ENCODE measurements around the gene XRCC3.

Gene XRCC3

GRCh38 chr14:103726474-103726873 is 11.2 kb upstream of the XRCC3 start:
- H3K36me3 ChIP-seq: peaks cover 43% of the 10 kb centered on the region
- no peaks in the 10 kb centered on the region for H3K9me3 ChIP-seq
- no peaks in the 10 kb centered on the region for H3K27me3 ChIP-seq
- H3K4me3 ChIP-seq (ENCODE audit: low read depth in 1 of 2, low read length in 1 of 2): no peak overlapping the region
- no peak for TF ChIP-seq CTCF (IDR thresholded peaks at IDR 0.05)
- H3K4me1 ChIP-seq (ENCODE audit: control insufficient read depth in 1 of 2, insufficient read depth in 1 of 2, low read depth in 1 of 2, low read length in 1 of 2): no peaks in the 10 kb centered on the region
- no peak overlapping the region for H3K27ac ChIP-seq

GRCh38 chr14:103725739-103726395 is 10.6 kb upstream of the XRCC3 start:
- Histone ChIP-seq H3K4me3 (ENCODE audit: low read depth in 1 of 2, low read length in 1 of 2) (no peak overlapping the region), H3K27me3 (no peaks in the 10 kb centered on the region), H3K27ac (no peak overlapping the region), H3K36me3 (peaks cover 42% of the 10 kb centered on the region), H3K9me3 (no peaks in the 10 kb centered on the region), H3K4me1 (ENCODE audit: control insufficient read depth in 1 of 2, insufficient read depth in 1 of 2, low read depth in 1 of 2, low read length in 1 of 2) (no peaks in the 10 kb centered on the region)
- no peak for TF ChIP-seq CTCF (IDR thresholded peaks at IDR 0.05)

- Histone ChIP-seq H3K9me3 (no peaks in the 10 kb centered on the region), H3K4me1 (ENCODE audit: control insufficient read depth in 1 of 2, insufficient read depth in 1 of 2, low read depth in 1 of 2, low read length in 1 of 2) (no peaks in the 10 kb centered on the region), H3K4me3 (ENCODE audit: low read depth in 1 of 2, low read length in 1 of 2) (no peak overlapping the region), H3K27ac (no peak overlapping the region), H3K27me3 (no peaks in the 10 kb centered on the region), H3K36me3 (peaks cover 35% of the 10 kb centered on the region)
- TF ChIP-seq CTCF (IDR thresholded peaks at IDR 0.05): no peak
These were observed 9.9 kb upstream of the XRCC3 start for GRCh38 chr14:103725001-103725682.

- no peak overlapping the region for H3K4me3 ChIP-seq (ENCODE audit: low read depth in 1 of 2, low read length in 1 of 2)
- peaks cover 25% of the 10 kb centered on the region for H3K36me3 ChIP-seq
- H3K9me3 ChIP-seq: no peaks in the 10 kb centered on the region
- H3K27me3 ChIP-seq: no peaks in the 10 kb centered on the region
- no peak for TF ChIP-seq CTCF (IDR thresholded peaks at IDR 0.05)
- no peaks in the 10 kb centered on the region for H3K4me1 ChIP-seq (ENCODE audit: control insufficient read depth in 1 of 2, insufficient read depth in 1 of 2, low read depth in 1 of 2, low read length in 1 of 2)
- no peak overlapping the region for H3K27ac ChIP-seq
These were observed 8.9 kb upstream of the XRCC3 start for GRCh38 chr14:103724116-103724515.

- H3K36me3 ChIP-seq: peaks cover 21% of the 10 kb centered on the region
- no peaks in the 10 kb centered on the region for H3K9me3 ChIP-seq
- TF ChIP-seq CTCF (IDR thresholded peaks at IDR 0.05): no peak
- no peak overlapping the region for H3K27ac ChIP-seq
- H3K4me1 ChIP-seq (ENCODE audit: control insufficient read depth in 1 of 2, insufficient read depth in 1 of 2, low read depth in 1 of 2, low read length in 1 of 2): no peaks in the 10 kb centered on the region
- H3K27me3 ChIP-seq: no peaks in the 10 kb centered on the region
- H3K4me3 ChIP-seq (ENCODE audit: low read depth in 1 of 2, low read length in 1 of 2): no peak overlapping the region
These were observed 8.5 kb upstream of the XRCC3 start for GRCh38 chr14:103723748-103724081.

Measured in neutrophil (primary cell).